ENCODE results near the gene PTPDC1. TPM values are rescaled to one million over a fixed set of nuclear protein-coding genes. Genes with fewer than 3 reads are reported as not detected.
"Not testable (repeated sequence)": the region's sequence is repeated elsewhere in the genome, so short reads cannot be mapped to it uniquely, and the experiment has no call there.

PTPDC1 gene
- total RNA-seq, 2 experiments from 2014 or later, result 5.2 to 5.7 TPM

- no peak for DNase-seq
- Mint-ChIP-seq H3K4me3 (no peak overlapping the region), H3K9me3 (no peaks in the 10 kb centered on the region), H3K27me3 (no peaks in the 10 kb centered on the region), H3K27ac (no peak overlapping the region), H3K36me3 (ENCODE audit: low read depth) (peaks cover 2% of the 10 kb centered on the region), H3K4me1 (peaks cover 9% of the 10 kb centered on the region)
- CTCF ChIA-PET, result interaction anchor here (1.5 kb wide), 1 partner anchor 12 kb away, joined by 5 read pairs; no protein-coding TSS in a partner anchor
- POLR2A ChIA-PET, result no interaction called here
Observed at GRCh38 chr9:94100152-94100879, 16.1 kb downstream of the PTPDC1 start.

GRCh38 chr9:94101162-94101853, 17.0 kb downstream of the PTPDC1 start:
- Mint-ChIP-seq H3K4me1 (peaks cover 9% of the 10 kb centered on the region), H3K9me3 (no peaks in the 10 kb centered on the region), H3K27ac (no peak overlapping the region), H3K27me3 (no peaks in the 10 kb centered on the region), H3K36me3 (ENCODE audit: low read depth) (peaks cover 2% of the 10 kb centered on the region), H3K4me3 (no peak overlapping the region)
- no peak for DNase-seq
- ChIA-PET CTCF (no interaction called here), POLR2A (no interaction called here)

GRCh38 chr9:94108584-94108983, 24.3 kb downstream of the PTPDC1 start:
- no peak overlapping the region for H3K4me3 Mint-ChIP-seq
- H3K36me3 Mint-ChIP-seq (ENCODE audit: low read depth), result no peaks in the 10 kb centered on the region
- peaks cover 5% of the 10 kb centered on the region for H3K4me1 Mint-ChIP-seq
- DNase-seq, result no peak
- H3K9me3 Mint-ChIP-seq, result peaks cover 5% of the 10 kb centered on the region
- H3K27me3 Mint-ChIP-seq, result no peaks in the 10 kb centered on the region
- CTCF ChIA-PET, result no interaction called here
- POLR2A ChIA-PET, result no interaction called here
- H3K27ac Mint-ChIP-seq, result no peak overlapping the region

- POLR2A ChIA-PET, result interaction anchor here (0.7 kb wide), 1 partner anchor 163 kb away, joined by 3 read pairs; no protein-coding TSS in a partner anchor
- CTCF ChIA-PET, result no interaction called here
- H3K27ac Mint-ChIP-seq, result no peak overlapping the region
Observed at GRCh38 chr9:94110821-94111252, 26.6 kb downstream of the PTPDC1 start.

GRCh38 chr9:94111446-94111845, 27.2 kb downstream of the PTPDC1 start:
- no peak for DNase-seq
- ChIA-PET CTCF (no interaction called here), POLR2A (no interaction called here)
- no peaks in the 10 kb centered on the region for H3K27me3 Mint-ChIP-seq
- H3K9me3 Mint-ChIP-seq, result peaks cover 5% of the 10 kb centered on the region
- H3K36me3 Mint-ChIP-seq (ENCODE audit: low read depth), result no peaks in the 10 kb centered on the region
- no peak overlapping the region for H3K4me3 Mint-ChIP-seq
- H3K27ac Mint-ChIP-seq, result no peak overlapping the region
- peaks cover 5% of the 10 kb centered on the region for H3K4me1 Mint-ChIP-seq

More at GRCh38 chr9:94110821-94111252, 26.6 kb downstream of the PTPDC1 start:
- no peak for DNase-seq
- H3K36me3 Mint-ChIP-seq (ENCODE audit: low read depth), result no peaks in the 10 kb centered on the region
- H3K4me3 Mint-ChIP-seq, result no peak overlapping the region
- H3K4me1 Mint-ChIP-seq, result peaks cover 5% of the 10 kb centered on the region
- peaks cover 5% of the 10 kb centered on the region for H3K9me3 Mint-ChIP-seq
- H3K27me3 Mint-ChIP-seq, result no peaks in the 10 kb centered on the region

- Mint-ChIP-seq H3K36me3 (ENCODE audit: low read depth) (no peaks in the 10 kb centered on the region), H3K4me3 (no peak overlapping the region), H3K9me3 (peaks cover 5% of the 10 kb centered on the region), H3K27me3 (no peaks in the 10 kb centered on the region), H3K27ac (no peak overlapping the region), H3K4me1 (peaks cover 5% of the 10 kb centered on the region)
- no peak for DNase-seq
- CTCF ChIA-PET, result no interaction called here
- POLR2A ChIA-PET, result no interaction called here
Observed at GRCh38 chr9:94112716-94113465, 28.6 kb downstream of the PTPDC1 start.

- H3K27ac Mint-ChIP-seq; H3K36me3 Mint-ChIP-seq (ENCODE audit: low read depth); H3K9me3 Mint-ChIP-seq; DNase-seq; H3K4me1 Mint-ChIP-seq; CTCF ChIA-PET; H3K4me3 Mint-ChIP-seq; POLR2A ChIA-PET; H3K27me3 Mint-ChIP-seq: not testable (repeated sequence)
Observed at GRCh38 chr9:94120088-94120487, 35.8 kb downstream of the PTPDC1 start.

GRCh38 chr9:94120854-94121376, 36.7 kb downstream of the PTPDC1 start:
- no peak for DNase-seq
- ChIA-PET CTCF (interaction anchor here (0.5 kb wide), 1 partner anchor 174 kb away, joined by 4 read pairs; no protein-coding TSS in a partner anchor), POLR2A (no interaction called here)
- Mint-ChIP-seq H3K27me3 (no peaks in the 10 kb centered on the region), H3K9me3 (no peaks in the 10 kb centered on the region), H3K36me3 (ENCODE audit: low read depth) (peaks cover 3% of the 10 kb centered on the region), H3K27ac (no peak overlapping the region), H3K4me1 (no peaks in the 10 kb centered on the region), H3K4me3 (no peak overlapping the region)

- no peaks in the 10 kb centered on the region for H3K4me1 Mint-ChIP-seq
- H3K27me3 Mint-ChIP-seq, result no peaks in the 10 kb centered on the region
- H3K9me3 Mint-ChIP-seq, result peaks cover 20% of the 10 kb centered on the region
- no peak overlapping the region for H3K27ac Mint-ChIP-seq
- DNase-seq, result no peak
- no peak overlapping the region for H3K4me3 Mint-ChIP-seq
- ChIA-PET POLR2A (no interaction called here), CTCF (no interaction called here)
- H3K36me3 Mint-ChIP-seq (ENCODE audit: low read depth), result peaks cover 3% of the 10 kb centered on the region
Observed at GRCh38 chr9:94126844-94127243, 42.6 kb downstream of the PTPDC1 start.

- Mint-ChIP-seq H3K4me3 (no peak overlapping the region), H3K27ac (no peak overlapping the region), H3K27me3 (no peaks in the 10 kb centered on the region), H3K36me3 (ENCODE audit: low read depth) (peaks cover 3% of the 10 kb centered on the region), H3K4me1 (no peaks in the 10 kb centered on the region), H3K9me3 (peaks cover 21% of the 10 kb centered on the region)
- CTCF ChIA-PET, result no interaction called here
- POLR2A ChIA-PET, result no interaction called here
- DNase-seq, result no peak
Observed at GRCh38 chr9:94127806-94128205, 43.5 kb downstream of the PTPDC1 start.

- Mint-ChIP-seq H3K4me3 (no peak overlapping the region), H3K9me3 (peaks cover 21% of the 10 kb centered on the region), H3K36me3 (ENCODE audit: low read depth) (peaks cover 3% of the 10 kb centered on the region), H3K27ac (no peak overlapping the region), H3K27me3 (no peaks in the 10 kb centered on the region), H3K4me1 (no peaks in the 10 kb centered on the region)
- POLR2A ChIA-PET, result no interaction called here
- DNase-seq, result no peak
- CTCF ChIA-PET, result no interaction called here
Observed at GRCh38 chr9:94128580-94128979, 44.3 kb downstream of the PTPDC1 start.

- peaks cover 5% of the 10 kb centered on the region for H3K4me1 Mint-ChIP-seq
- peaks cover 3% of the 10 kb centered on the region for H3K27me3 Mint-ChIP-seq
- peaks cover 2% of the 10 kb centered on the region for H3K9me3 Mint-ChIP-seq
- ChIA-PET CTCF (no interaction called here), POLR2A (no interaction called here)
- no peak for DNase-seq
- H3K27ac Mint-ChIP-seq, result no peak overlapping the region
- H3K36me3 Mint-ChIP-seq (ENCODE audit: low read depth), result no peaks in the 10 kb centered on the region
- no peak overlapping the region for H3K4me3 Mint-ChIP-seq
Observed at GRCh38 chr9:94134629-94135028, 50.4 kb downstream of the PTPDC1 start.

GRCh38 chr9:94135222-94135621, 51.0 kb downstream of the PTPDC1 start:
- Mint-ChIP-seq H3K27me3 (peaks cover 3% of the 10 kb centered on the region), H3K4me1 (peaks cover 5% of the 10 kb centered on the region), H3K27ac (no peak overlapping the region), H3K9me3 (peaks cover 2% of the 10 kb centered on the region), H3K4me3 (no peak overlapping the region), H3K36me3 (ENCODE audit: low read depth) (no peaks in the 10 kb centered on the region)
- ChIA-PET POLR2A (no interaction called here), CTCF (interaction anchor here (0.6 kb wide), 1 partner anchor 58 kb away, joined by 4 read pairs; no protein-coding TSS in a partner anchor)
- no peak for DNase-seq

Data from activated CD4-positive, alpha-beta T cell treated with anti-CD3 and anti-CD28 coated beads, Interleukin-2, amount 10 ng/mL, durations not matched to agents 7 days and 5 days (primary cell).